CD14-positive monocyte (primary cell): ENCODE measurements around the gene NRF1. TPM values are rescaled to one million over a fixed set of nuclear protein-coding genes. Genes with fewer than 3 reads are reported as not detected.

Source experiments
- DNase-seq, 3 donors: peaks; one replicate each; pipeline ENCODE4 v3.0.0-alpha.2; 2011 to 2022
- H2AFZ ChIP-seq: 2 replicates; pipeline ENCODE4 v1.6.0; 2012; ENCODE audit warnings: mild to moderate bottlenecking, low read depth, low read length, inconsistent platforms; ENCODE audit not compliant: insufficient read depth, poor library complexity, severe bottlenecking
- H3K27ac ChIP-seq, 2 donors: 1 replicate in 1 of 2; 2 replicates in 1 of 2; pipeline ENCODE4 v1.5.1; 2012 to 2013; ENCODE audit warnings: low read length in 2 of 2, control low read depth in 1 of 2, inconsistent platforms in 1 of 2, low read depth in 1 of 2, mild to moderate bottlenecking in 1 of 2
- H3K27me3 ChIP-seq, 2 donors: one replicate each; pipeline versions ENCODE4 v1.6.0 to v1.6.1; 2011 to 2013; ENCODE audit warnings: low read length in 2 of 2; ENCODE audit not compliant: control insufficient read depth in 2 of 2, insufficient read depth in 2 of 2
- H3K36me3 ChIP-seq, 2 donors: replicated peaks in 1 of 2; 1 replicate in 1 of 2; 2 replicates in 1 of 2; pipeline versions ENCODE4 v1.5.1 to v1.6.1; 2012 to 2013; ENCODE audit warnings: low read length in 2 of 2, control low read depth in 1 of 2, inconsistent platforms in 1 of 2, mild to moderate bottlenecking in 1 of 2; ENCODE audit not compliant: insufficient read depth in 2 of 2, control insufficient read depth in 1 of 2
- H3K4me1 ChIP-seq, 2 donors: 1 replicate in 1 of 2; 2 replicates in 1 of 2; pipeline versions ENCODE4 v1.5.1 to v1.6.1; 2012 to 2013; ENCODE audit warnings: low read length in 2 of 2, control low read depth in 1 of 2, inconsistent platforms in 1 of 2, mild to moderate bottlenecking in 1 of 2, moderate library complexity in 1 of 2; ENCODE audit not compliant: insufficient read depth in 2 of 2, control insufficient read depth in 1 of 2
- H3K4me2 ChIP-seq: replicated peaks from 2 replicates; pipeline ENCODE3; 2012; ENCODE audit warnings: low read length, moderate library complexity, mild to moderate bottlenecking; ENCODE audit not compliant: poor library complexity, severe bottlenecking; ENCODE audit errors: extremely low read depth
- H3K4me3 ChIP-seq, 3 experiments: fragments of 200-600 bp in 1 of 3; sonication (generic) in 1 of 3; replicated peaks in 1 of 3; 1 replicate in 2 of 3; 2 replicates in 1 of 3; pipeline ENCODE4 v1.5.1; 2011 to 2013; ENCODE audit warnings: low read length in 3 of 3, mild to moderate bottlenecking in 3 of 3, control low read depth in 2 of 3, low read depth in 2 of 3, inconsistent platforms in 1 of 3, moderate library complexity in 1 of 3
- H3K79me2 ChIP-seq: 2 replicates; pipeline ENCODE4 v1.6.0; 2012; ENCODE audit warnings: mild to moderate bottlenecking, control low read depth, inconsistent platforms, low read length, moderate library complexity; ENCODE audit not compliant: insufficient read depth
- H3K9ac ChIP-seq: 2 replicates; pipeline ENCODE4 v1.6.0; 2017; ENCODE audit warnings: low read length, mild to moderate bottlenecking; ENCODE audit not compliant: insufficient read depth, poor library complexity, severe bottlenecking
- H3K9me3 ChIP-seq, 2 donors: replicated peaks in 1 of 2; 1 replicate in 1 of 2; 2 replicates in 1 of 2; pipeline versions ENCODE4 v1.5.1 to v1.6.1; 2012 to 2013; ENCODE audit warnings: low read length in 2 of 2, control low read depth in 1 of 2; ENCODE audit not compliant: control insufficient read depth in 1 of 2, insufficient read depth in 1 of 2
- H4K20me1 ChIP-seq: 2 replicates; pipeline ENCODE4 v1.6.0; 2012; ENCODE audit warnings: mild to moderate bottlenecking, low read length, control low read depth, moderate library complexity; ENCODE audit not compliant: insufficient read depth
- H3K27ac Mint-ChIP-seq, 7 donors: one replicate each; pipeline ENCODE4 v1.8.0; 2020; ENCODE audit warnings: mild to moderate bottlenecking in 7 of 7, mixed read lengths in 7 of 7, moderate library complexity in 6 of 7, inconsistent platforms in 2 of 7
- H3K27me3 Mint-ChIP-seq, 3 donors: one replicate each; pipeline ENCODE4 v1.8.0; 2021 to 2022; ENCODE audit warnings: low read depth in 3 of 3, mild to moderate bottlenecking in 3 of 3, mixed read lengths in 3 of 3, moderate library complexity in 3 of 3, inconsistent platforms in 1 of 3
- H3K36me3 Mint-ChIP-seq, 2 donors: one replicate each; pipeline ENCODE4 v1.8.0; 2020; ENCODE audit warnings: mixed read lengths in 2 of 2, inconsistent platforms in 1 of 2, mild to moderate bottlenecking in 1 of 2
- H3K4me1 Mint-ChIP-seq: one replicate; pipeline ENCODE4 v1.8.0; 2020; ENCODE audit warnings: mild to moderate bottlenecking, mixed read lengths
- H3K4me3 Mint-ChIP-seq, 2 donors: one replicate each; pipeline ENCODE4 v1.8.0; 2020; ENCODE audit warnings: mild to moderate bottlenecking in 2 of 2, mixed read lengths in 2 of 2, moderate library complexity in 1 of 2
- H3K9me3 Mint-ChIP-seq, 7 donors: one replicate each; pipeline ENCODE4 v1.8.0; 2020 to 2022; ENCODE audit warnings: mixed read lengths in 7 of 7, mild to moderate bottlenecking in 6 of 7, moderate library complexity in 6 of 7, inconsistent platforms in 2 of 7
- CTCF ChIP-seq: fragments of 200-600 bp; IDR thresholded peaks from one replicate; pipeline ENCODE4 v1.8.0; 2022; ENCODE audit warnings: antibody characterized with exemption, mild to moderate bottlenecking
- WGBS: methylation state at CpG from one replicate; pipeline ENCODE4 v1.1.5; 2013; ENCODE audit warnings: missing lambda C conversion rate; ENCODE audit not compliant: insufficient coverage; 5-methylcytosine and 5-hydroxymethylcytosine counted together
- intact Hi-C, 2 donors: fragments of 100-400 bp; cut with micrococcal nuclease; formaldehyde crosslinking; loops; one replicate each; pipeline versions ENCODE4 v1.15.0 to v1.15.1; 2023
- polyA plus RNA-seq, 3 donors: library from polyadenylated mRNA; depleted of rRNA in 1 of 3; unstranded in 2 of 3; stranded (reverse) in 1 of 3; fragments of 300-500 nt in 2 of 3; fragments of >200 nt in 1 of 3; fragmentation: Illumina TruSeq in 2 of 3; gene quantifications; 1 replicate in 2 of 3; 2 replicates in 1 of 3; pipeline ENCODE4 v1.2.3, GENCODE V29; 2012 to 2021

The NRF1 gene
- polyA plus RNA-seq, 3 donors = 5.1 to 14.0 (median 7.7) TPM

GRCh38 chr7:129779602-129780256 lies 168.2 kb downstream of the NRF1 start:
- peak overlapping the region; percentile 27 to 42 for H3K4me3 Mint-ChIP-seq
- Histone ChIP-seq H3K9ac (peak overlapping the region; percentile 36), H3K79me2 (no peaks in the 10 kb centered on the region), H3K27ac (no peak overlapping the region), H4K20me1 (peaks cover 2% of the 10 kb centered on the region), H3K36me3 (no peaks in the 10 kb centered on the region), H2AFZ (peak overlapping the region; percentile 59), H3K27me3 (peaks cover 72 to 92% of the 10 kb centered on the region in 2 donors), H3K4me3 (peak overlapping the region in 2 of 3 experiments; percentile 1 to 68), H3K4me2 (peak overlapping the region; percentile 68), H3K9me3 (peaks cover 0 to 42% of the 10 kb centered on the region in 2 donors), H3K4me1 (peaks cover 54 to 60% of the 10 kb centered on the region in 2 donors)
- peaks cover 39% of the 10 kb centered on the region for H3K4me1 Mint-ChIP-seq
- TF ChIP-seq CTCF = no peak
- WGBS = under 1% methylated on average over 76 of the region's 76 CpGs
- H3K36me3 Mint-ChIP-seq = peaks cover 9 to 14% of the 10 kb centered on the region in 2 donors
- peaks cover 0 to 37% (median 24%) of the 10 kb centered on the region in 7 donors for H3K9me3 Mint-ChIP-seq
- DNase-seq = no peak
- peaks cover 81 to 97% (median 86%) of the 10 kb centered on the region in 3 donors for H3K27me3 Mint-ChIP-seq
- intact Hi-C loops = loop anchor here in 1 of 2 donors (5.0 kb wide), 1 partner anchor 48 kb away; no protein-coding TSS in a partner anchor
- no peak overlapping the region for H3K27ac Mint-ChIP-seq

GRCh38 chr7:129780257-129780973 lies 168.9 kb downstream of the NRF1 start:
- peaks cover 5% of the 10 kb centered on the region for H4K20me1 ChIP-seq
- H3K9ac ChIP-seq = no peak overlapping the region
- H3K4me1 Mint-ChIP-seq = peaks cover 46% of the 10 kb centered on the region
- 1% methylated on average over 41 of the region's 64 CpGs for WGBS
- peaks cover 9 to 14% of the 10 kb centered on the region in 2 donors for H3K36me3 Mint-ChIP-seq
- no peaks in the 10 kb centered on the region for H3K36me3 ChIP-seq
- H3K27ac ChIP-seq = no peak overlapping the region
- no peak for TF ChIP-seq CTCF
- H3K79me2 ChIP-seq = no peaks in the 10 kb centered on the region
- H3K27me3 Mint-ChIP-seq = peaks cover 84 to 98% (median 89%) of the 10 kb centered on the region in 3 donors
- H2AFZ ChIP-seq = peak overlapping the region; percentile 59
- H3K27ac Mint-ChIP-seq = no peak overlapping the region
- peak overlapping the region; percentile 3 to 68 (median 24) for H3K4me3 ChIP-seq
- peaks cover 61 to 67% of the 10 kb centered on the region in 2 donors for H3K4me1 ChIP-seq
- peaks cover 0 to 43% (median 24%) of the 10 kb centered on the region in 7 donors for H3K9me3 Mint-ChIP-seq
- H3K9me3 ChIP-seq = peaks cover 0 to 44% of the 10 kb centered on the region in 2 donors
- H3K27me3 ChIP-seq = peaks cover 79 to 95% of the 10 kb centered on the region in 2 donors
- peak overlapping the region; percentile 68 for H3K4me2 ChIP-seq
- intact Hi-C loops = loop anchor here in 1 of 2 donors (5.0 kb wide), 1 partner anchor 47 kb away; no protein-coding TSS in a partner anchor
- DNase-seq = peak in 1 of 3 donors; percentile 39
- H3K4me3 Mint-ChIP-seq = peak overlapping the region; percentile 59 to 91
